Effector memory CD8-positive, alpha-beta T cell (primary cell): ENCODE measurements around the gene CYREN.

ENCODE experiments used
- ATAC-seq: fragments of 150-1000 bp; cut with Tn5 transposase; replicated peaks from 2 replicates; pipeline ENCODE4 v1.10.0; 2021; ENCODE audit warnings: mild to moderate bottlenecking, moderate library complexity
- DNase-seq, 3 experiments: peaks; one replicate each; pipeline ENCODE4 v3.0.0; 2021
- H3K27ac Mint-ChIP-seq, 2 donors: one replicate each; pipeline ENCODE4 v1.8.0; 2022; ENCODE audit warnings: mild to moderate bottlenecking in 2 of 2, mixed read lengths in 2 of 2, moderate library complexity in 2 of 2
- H3K27me3 Mint-ChIP-seq, 2 donors: one replicate each; pipeline ENCODE4 v1.8.0; 2022; ENCODE audit warnings: mixed read lengths in 2 of 2
- H3K36me3 Mint-ChIP-seq: one replicate; pipeline ENCODE4 v1.8.0; 2022; ENCODE audit warnings: mild to moderate bottlenecking, moderate library complexity, mixed read lengths; ENCODE audit not compliant: insufficient read depth
- H3K4me1 Mint-ChIP-seq, 2 donors: one replicate each; pipeline ENCODE4 v1.8.0; 2022; ENCODE audit warnings: low read depth in 2 of 2, mixed read lengths in 2 of 2
- H3K4me3 Mint-ChIP-seq, 2 donors: one replicate each; pipeline ENCODE4 v1.8.0; 2022; ENCODE audit warnings: mild to moderate bottlenecking in 2 of 2, mixed read lengths in 2 of 2, moderate library complexity in 2 of 2
- H3K9me3 Mint-ChIP-seq, 2 donors: one replicate each; pipeline ENCODE4 v1.8.0; 2022; ENCODE audit warnings: mixed read lengths in 2 of 2

CYREN gene

DNA sequence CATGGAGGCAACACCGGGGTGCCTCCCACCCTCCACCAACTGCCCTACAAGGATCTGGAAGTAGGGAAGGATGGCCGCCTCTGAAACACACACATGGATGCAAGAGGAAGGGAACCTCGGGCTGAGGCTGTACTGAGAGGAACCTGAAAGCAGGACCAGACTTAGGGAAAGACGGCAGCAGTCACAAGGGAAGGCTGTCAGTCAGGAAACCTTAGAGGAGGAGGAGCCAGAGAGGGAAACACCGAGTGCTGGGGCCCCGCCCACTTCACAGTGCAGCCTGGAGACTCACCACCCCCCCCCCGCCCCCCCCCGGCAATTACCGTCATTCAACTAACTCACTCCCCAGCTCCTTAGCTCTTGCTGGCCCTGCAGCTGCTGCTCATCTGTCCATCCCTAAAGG lies 2.5 kb downstream of the CYREN start:
- peak overlapping the region; percentile 96 for H3K27ac Mint-ChIP-seq
- no peak for ATAC-seq
- H3K9me3 Mint-ChIP-seq = no peaks in the 10 kb centered on the region
- DNase-seq = no peak
- peaks cover 60% of the 10 kb centered on the region for H3K36me3 Mint-ChIP-seq
- peak overlapping the region; percentile 88 to 94 for H3K4me3 Mint-ChIP-seq
- peaks cover 41 to 45% of the 10 kb centered on the region in 2 donors for H3K4me1 Mint-ChIP-seq
- H3K27me3 Mint-ChIP-seq = no peaks in the 10 kb centered on the region

DNA sequence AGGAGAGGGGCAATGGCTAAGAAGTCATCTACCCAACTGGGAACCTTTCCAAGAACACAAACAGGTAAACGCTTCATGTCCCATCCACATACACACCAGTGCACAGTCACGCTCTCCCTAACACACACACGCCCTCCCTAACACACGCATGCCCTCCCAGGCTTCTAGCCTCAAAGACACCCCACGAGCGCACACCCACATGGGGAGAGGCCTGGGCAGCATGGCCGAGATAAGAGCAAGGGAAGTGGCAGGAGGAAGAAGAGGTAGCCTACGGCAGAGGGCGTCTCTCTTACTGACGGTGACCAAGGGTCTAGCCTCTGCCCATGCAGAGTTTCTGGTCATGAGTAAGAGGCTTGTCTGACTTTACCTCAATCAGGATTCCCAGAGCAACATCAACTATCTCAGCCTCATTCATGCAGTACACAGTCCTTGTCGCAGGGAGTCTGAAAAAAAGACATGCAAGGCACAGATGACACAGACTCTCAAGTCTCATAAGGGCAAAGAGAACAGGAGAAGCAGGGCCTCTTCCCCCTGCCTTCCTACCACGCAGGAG lies 3.1 kb downstream of the CYREN start:
- peaks cover 60% of the 10 kb centered on the region for H3K36me3 Mint-ChIP-seq
- ATAC-seq (no peak), DNase-seq (no peak)
- H3K4me1 Mint-ChIP-seq = peaks cover 44 to 45% of the 10 kb centered on the region in 2 donors
- H3K4me3 Mint-ChIP-seq = peak overlapping the region; percentile 12 to 49
- H3K9me3 Mint-ChIP-seq = no peaks in the 10 kb centered on the region
- H3K27me3 Mint-ChIP-seq = no peaks in the 10 kb centered on the region
- peak overlapping the region; percentile 96 for H3K27ac Mint-ChIP-seq

DNA sequence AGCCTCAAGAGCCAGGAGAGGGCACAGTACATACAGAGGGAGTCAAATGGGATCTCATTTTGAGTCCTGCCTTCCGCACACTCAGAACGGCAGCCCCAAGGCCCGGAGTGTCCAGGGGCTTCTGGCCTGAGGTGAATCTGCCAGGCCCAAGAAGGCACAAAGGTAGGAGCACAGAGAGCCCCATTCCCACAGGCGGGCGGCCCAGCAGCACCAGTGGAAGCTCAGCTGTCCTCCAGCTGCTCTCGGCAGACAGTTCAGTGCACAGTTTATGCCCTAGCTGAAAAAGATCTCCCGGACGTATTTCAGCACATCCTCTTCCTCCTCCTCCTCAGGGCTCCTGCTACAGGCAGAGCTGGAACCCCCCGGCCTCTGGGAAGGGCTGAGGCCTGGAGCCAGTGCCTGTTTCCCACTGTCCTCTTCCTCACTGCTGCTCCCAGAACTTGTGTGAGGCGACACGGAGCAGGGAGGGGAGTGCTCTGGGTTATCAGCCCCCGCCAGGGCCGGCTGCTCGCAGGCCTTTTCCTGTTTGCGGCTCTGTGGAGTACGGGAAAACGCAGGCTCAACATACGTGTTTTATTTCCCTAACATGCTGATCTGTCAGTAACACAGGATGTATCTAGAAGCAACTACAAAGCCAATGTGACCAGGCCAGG lies 4.0 kb downstream of the CYREN start:
- Mint-ChIP-seq H3K4me3 (no peak overlapping the region), H3K9me3 (no peaks in the 10 kb centered on the region), H3K36me3 (peaks cover 67% of the 10 kb centered on the region), H3K27me3 (no peaks in the 10 kb centered on the region), H3K27ac (peak overlapping the region; percentile 71 to 96), H3K4me1 (peaks cover 49 to 50% of the 10 kb centered on the region in 2 donors)
- ATAC-seq (no peak), DNase-seq (no peak)

DNA sequence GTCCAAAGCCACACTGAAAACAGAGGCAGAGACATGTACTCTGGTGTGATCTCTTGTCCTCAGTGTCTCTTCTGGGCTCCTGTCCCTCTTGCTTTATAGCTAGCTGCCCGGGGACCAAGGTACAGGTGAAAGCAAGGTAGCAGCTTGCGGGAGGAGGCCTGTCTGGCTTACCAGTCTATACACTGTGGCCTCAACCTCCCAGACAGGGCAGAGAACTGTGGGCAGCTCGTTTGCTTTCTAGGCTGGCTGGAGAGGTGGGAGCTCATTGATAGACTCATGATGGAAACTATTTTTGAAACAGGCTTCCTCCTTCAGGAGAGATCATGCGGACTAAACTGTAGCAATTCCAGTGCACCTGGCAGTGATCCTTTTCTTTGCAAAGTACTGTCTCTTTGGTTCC lies 4.6 kb downstream of the CYREN start:
- Mint-ChIP-seq H3K36me3 (peaks cover 72% of the 10 kb centered on the region), H3K9me3 (no peaks in the 10 kb centered on the region), H3K27ac (peak overlapping the region; percentile 71 to 96), H3K4me3 (no peak overlapping the region), H3K27me3 (no peaks in the 10 kb centered on the region), H3K4me1 (peaks cover 48 to 55% of the 10 kb centered on the region in 2 donors)
- no peak for ATAC-seq
- DNase-seq = no peak

DNA sequence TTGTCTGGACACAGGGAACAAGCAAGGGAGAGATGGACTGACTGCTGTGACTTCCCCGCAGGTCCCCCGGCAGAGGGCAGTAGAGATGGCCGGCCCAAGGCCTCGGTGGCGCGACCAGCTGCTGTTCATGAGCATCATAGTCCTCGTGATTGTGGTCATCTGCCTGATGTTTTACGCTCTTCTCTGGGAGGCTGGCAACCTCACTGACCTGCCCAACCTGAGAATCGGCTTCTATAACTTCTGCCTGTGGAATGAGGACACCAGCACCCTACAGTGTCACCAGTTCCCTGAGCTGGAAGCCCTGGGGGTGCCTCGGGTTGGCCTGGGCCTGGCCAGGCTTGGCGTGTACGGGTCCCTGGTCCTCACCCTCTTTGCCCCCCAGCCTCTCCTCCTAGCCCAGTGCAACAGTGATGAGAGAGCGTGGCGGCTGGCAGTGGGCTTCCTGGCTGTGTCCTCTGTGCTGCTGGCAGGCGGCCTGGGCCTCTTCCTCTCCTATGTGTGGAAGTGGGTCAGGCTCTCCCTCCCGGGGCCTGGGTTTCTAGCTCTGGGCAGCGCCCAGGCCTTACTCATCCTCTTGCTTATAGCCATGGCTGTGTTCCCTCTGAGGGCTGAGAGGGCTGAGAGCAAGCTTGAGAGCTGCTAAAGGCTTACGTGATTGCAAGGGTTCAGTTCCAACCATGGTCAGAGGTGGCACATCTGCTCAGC lies 6.0 kb downstream of the CYREN start:
- DNase-seq (no peak), ATAC-seq (no peak)
- H3K4me1 Mint-ChIP-seq = peaks cover 54 to 61% of the 10 kb centered on the region in 2 donors
- no peaks in the 10 kb centered on the region for H3K27me3 Mint-ChIP-seq
- no peaks in the 10 kb centered on the region for H3K9me3 Mint-ChIP-seq
- peak overlapping the region; percentile 73 to 96 for H3K27ac Mint-ChIP-seq
- H3K36me3 Mint-ChIP-seq = peaks cover 67% of the 10 kb centered on the region
- H3K4me3 Mint-ChIP-seq = no peak overlapping the region

DNA sequence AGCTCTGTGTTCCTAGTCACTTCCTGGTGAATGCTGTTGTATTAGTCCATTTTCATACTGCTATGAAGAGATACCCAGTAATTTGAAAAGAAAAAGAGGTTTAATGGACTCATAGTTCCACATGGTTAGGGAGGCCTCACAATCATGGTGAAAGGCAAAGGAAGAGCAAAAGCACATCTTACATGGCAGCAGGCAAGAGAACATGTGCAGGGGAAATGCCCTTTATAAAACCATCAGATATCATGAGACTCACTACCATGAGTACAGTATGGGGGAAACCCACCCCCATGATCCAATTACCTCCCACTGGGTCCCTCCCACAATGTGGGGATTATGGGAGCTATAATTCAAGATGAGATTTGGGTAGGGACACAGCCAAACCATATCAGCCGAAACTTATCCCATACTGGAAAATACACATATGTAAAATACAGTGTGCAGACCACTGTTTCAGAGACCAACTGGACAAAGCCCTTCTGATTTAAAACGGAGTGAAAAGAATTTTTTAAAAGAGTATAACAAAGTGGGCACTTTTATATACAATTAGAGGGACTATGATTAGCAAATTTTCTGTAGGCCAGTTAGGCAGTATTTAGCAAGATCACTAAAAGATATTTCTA lies 8.0 kb downstream of the CYREN start:
- H3K4me3 Mint-ChIP-seq = no peak overlapping the region
- H3K27ac Mint-ChIP-seq = peak overlapping the region; percentile 56 to 88
- no peaks in the 10 kb centered on the region for H3K27me3 Mint-ChIP-seq
- DNase-seq = no peak
- peaks cover 51 to 59% of the 10 kb centered on the region in 2 donors for H3K4me1 Mint-ChIP-seq
- peaks cover 54% of the 10 kb centered on the region for H3K36me3 Mint-ChIP-seq
- no peaks in the 10 kb centered on the region for H3K9me3 Mint-ChIP-seq
- ATAC-seq = no peak

DNA sequence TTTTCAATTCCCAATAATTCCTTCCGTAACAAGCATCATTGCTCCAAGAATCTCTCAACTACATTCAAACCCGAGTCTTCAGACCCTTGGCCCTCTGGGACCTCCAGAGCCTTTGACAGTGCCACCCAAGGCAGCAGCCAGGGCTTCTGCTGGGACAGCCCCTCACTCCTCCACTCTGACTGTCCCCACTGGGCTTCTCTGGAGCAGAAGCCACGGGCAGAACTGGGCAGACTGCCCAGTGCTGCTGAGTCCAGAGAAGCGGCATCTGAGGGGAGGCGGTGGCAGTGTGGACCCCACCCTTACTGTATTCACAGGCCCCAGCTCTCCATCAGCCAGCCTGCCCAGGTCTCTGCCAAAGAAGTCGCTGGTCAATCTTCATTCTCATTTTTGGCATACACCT lies 8.8 kb downstream of the CYREN start:
- Mint-ChIP-seq H3K9me3 (peaks cover 0 to 5% of the 10 kb centered on the region in 2 donors), H3K36me3 (peaks cover 51% of the 10 kb centered on the region), H3K27me3 (no peaks in the 10 kb centered on the region), H3K4me1 (peaks cover 54 to 61% of the 10 kb centered on the region in 2 donors), H3K27ac (peak overlapping the region; percentile 56 to 88), H3K4me3 (peak overlapping the region in 1 of 2 donors; percentile 42)
- ATAC-seq (no peak), DNase-seq (no peak)

DNA sequence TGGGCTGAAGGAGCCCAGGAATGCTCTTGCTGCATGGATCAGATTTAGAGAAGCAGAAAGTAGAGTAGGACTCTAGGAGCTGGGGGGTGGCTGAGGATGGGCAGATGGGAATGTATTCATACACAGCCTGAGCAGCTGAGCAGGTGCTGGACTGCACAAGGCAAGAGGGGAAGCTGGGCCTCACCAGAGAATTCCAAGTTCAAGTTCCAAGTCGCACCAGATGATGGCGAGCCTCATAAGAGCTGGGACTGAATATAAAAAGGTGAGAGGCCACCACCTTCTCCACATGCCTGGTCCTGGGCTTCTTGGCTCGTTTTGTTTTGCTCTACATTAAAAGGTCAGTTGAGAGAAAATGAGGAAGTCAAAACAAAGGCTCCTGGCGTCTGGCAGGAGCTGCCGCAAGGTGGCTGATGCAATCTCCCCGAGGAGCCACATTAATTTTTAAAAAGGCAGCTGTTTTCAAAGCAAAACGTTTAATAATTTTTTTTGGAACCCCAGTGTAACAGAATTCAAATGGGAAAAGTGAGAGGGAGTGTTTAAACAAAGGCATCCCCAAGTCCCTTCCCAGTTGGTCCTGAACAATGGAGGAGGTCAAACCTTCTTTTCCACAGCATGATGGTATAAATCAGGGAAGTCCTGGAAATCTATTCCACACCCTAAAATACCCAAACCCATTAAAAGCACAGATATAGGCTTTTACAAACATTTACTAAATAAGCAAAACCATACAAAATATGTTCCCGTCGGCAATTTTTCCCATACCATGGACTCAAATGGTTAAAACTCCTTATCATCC lies 9.5 kb downstream of the CYREN start:
- ATAC-seq = no peak
- peaks cover 57 to 63% of the 10 kb centered on the region in 2 donors for H3K4me1 Mint-ChIP-seq

DNA sequence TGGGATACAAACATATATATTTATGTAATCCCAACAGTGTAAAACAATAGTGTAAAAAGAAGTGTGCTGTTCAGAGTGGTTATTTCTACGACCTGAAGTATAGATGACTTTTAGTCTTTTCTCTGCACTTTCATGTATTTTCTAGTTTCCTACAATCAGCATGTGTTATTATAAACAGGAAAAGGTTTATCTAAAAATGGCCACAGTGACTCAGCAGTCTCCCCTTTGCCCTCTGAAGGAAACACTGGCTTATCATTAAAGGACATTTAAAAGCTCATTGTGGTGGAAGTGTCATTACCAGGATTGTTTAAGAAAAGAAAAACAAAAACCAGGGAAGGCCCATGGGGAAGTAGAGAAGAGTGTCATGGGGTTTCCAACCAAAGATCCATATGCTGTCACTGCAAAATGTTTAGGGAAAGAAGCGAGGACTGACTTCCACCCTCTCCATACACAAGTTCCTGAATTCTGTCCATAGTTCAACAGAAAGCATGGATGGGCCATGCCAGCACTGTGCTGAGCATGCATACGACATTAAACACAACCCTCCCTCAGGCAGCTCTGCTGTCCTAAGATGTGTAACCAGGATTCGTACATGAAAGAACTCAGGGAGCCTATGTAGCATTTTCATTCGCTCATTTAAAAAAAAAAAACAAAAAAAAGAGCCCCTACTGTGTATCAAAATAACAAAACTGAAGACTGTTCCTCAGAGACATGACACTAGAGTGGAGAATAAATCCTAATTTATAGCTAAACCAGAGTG lies 10.2 kb downstream of the CYREN start:
- Mint-ChIP-seq H3K27me3 (no peaks in the 10 kb centered on the region), H3K4me3 (peak overlapping the region; percentile 17 to 64), H3K27ac (peak overlapping the region; percentile 88 to 96), H3K36me3 (peaks cover 43% of the 10 kb centered on the region), H3K4me1 (peaks cover 56 to 65% of the 10 kb centered on the region in 2 donors), H3K9me3 (peaks cover 3 to 14% of the 10 kb centered on the region in 2 donors)
- ATAC-seq = peak; percentile 58
- no peak for DNase-seq

More for the DNA sequence above, 9.5 kb downstream of the CYREN start:
- H3K36me3 Mint-ChIP-seq = peaks cover 50% of the 10 kb centered on the region
- H3K4me3 Mint-ChIP-seq = peak overlapping the region in 1 of 2 donors; percentile 43
- peak overlapping the region; percentile 88 to 96 for H3K27ac Mint-ChIP-seq
- H3K9me3 Mint-ChIP-seq = peaks cover 3 to 11% of the 10 kb centered on the region in 2 donors
- H3K27me3 Mint-ChIP-seq = no peaks in the 10 kb centered on the region
- no peak for DNase-seq

DNA sequence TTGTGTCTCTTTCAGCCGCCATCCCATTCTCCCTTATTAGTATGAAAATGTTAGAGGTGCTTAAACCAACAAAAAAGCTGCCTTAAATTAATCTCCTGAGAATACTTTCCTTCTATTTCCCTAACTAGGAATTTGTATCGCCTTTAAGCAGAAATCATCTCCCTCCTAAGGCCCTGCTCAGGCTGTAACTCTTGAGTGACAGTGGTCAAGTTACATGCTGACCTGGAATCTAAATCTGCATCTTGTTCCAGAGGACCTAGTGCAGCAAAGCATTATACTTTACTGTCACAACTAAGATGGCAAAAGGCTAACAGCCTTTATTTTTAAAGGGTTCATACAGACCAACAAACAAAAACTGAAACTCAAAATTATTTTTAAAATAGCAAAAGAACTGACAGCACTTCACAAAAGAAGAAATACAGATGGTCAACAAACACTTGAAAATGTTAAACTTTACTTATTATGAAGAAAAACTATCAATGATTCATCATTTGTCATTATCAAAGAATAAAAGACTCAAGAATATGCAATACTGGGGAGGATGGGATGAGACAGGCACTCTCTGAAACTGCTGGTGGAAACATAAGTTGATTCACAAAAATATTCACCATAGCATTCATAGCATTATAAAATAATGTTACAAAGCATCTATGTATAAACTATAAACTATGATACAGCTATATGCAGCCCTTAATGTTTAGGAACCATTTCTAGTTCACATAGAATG lies 11.0 kb downstream of the CYREN start:
- Mint-ChIP-seq H3K36me3 (peaks cover 40% of the 10 kb centered on the region), H3K4me1 (peaks cover 55 to 67% of the 10 kb centered on the region in 2 donors), H3K4me3 (peak overlapping the region; percentile 27 to 64), H3K27ac (peak overlapping the region; percentile 88 to 96), H3K9me3 (peaks cover 3 to 20% of the 10 kb centered on the region in 2 donors), H3K27me3 (no peaks in the 10 kb centered on the region)
- ATAC-seq (peak; percentile 3), DNase-seq (no peak)

DNA sequence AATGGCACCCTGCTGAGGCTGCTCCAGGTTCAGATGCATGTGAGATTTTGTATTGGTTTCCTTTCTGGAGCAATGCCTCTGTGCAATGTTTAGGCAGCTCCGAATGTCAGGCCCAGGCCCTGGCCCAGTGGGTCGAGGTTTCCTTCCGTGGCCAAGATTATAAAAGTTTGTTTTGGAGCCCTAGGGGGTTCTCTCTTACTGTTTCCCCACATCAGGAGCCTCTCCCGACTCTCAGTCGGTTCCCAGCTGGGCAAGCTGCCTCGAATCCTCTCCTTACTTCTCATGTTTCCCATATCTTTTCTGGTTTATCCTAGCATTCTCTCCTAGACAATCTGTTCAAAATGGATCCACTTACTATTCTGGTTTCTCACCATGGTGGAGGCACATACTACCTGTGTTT lies 11.6 kb downstream of the CYREN start:
- H3K4me3 Mint-ChIP-seq = no peak overlapping the region
- H3K36me3 Mint-ChIP-seq = peaks cover 35% of the 10 kb centered on the region

DNA sequence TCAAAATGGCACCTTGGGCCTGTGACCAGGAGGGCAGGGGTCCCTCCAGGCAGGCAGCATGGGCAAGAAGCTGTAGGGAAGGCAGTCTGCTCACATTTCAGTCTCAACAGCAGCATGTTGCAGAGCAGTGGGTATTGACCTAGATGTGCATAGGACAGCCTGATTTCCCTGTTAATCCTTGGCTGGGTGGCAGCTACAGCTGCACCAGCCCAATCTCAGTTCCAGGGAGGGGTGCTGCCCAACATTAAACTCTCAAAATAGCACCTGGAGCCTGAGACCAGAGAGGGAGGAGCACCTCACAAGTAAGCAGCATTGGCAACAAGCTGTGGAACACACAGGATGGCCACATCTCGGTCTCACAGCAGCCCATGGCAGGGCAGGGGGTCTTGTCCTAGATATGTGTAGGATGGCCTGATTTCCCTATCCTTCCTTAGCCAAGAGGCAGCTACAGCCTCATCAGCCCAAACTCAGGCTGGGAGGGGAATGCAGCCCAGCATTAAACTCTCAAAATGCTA lies 12.3 kb downstream of the CYREN start:
- Mint-ChIP-seq H3K9me3 (peaks cover 6 to 20% of the 10 kb centered on the region in 2 donors), H3K27ac (peak overlapping the region; percentile 88 to 96)

More for the DNA sequence above, 11.6 kb downstream of the CYREN start:
- H3K9me3 Mint-ChIP-seq = peaks cover 5 to 20% of the 10 kb centered on the region in 2 donors
- ATAC-seq (no peak), DNase-seq (no peak)
- peak overlapping the region; percentile 88 to 96 for H3K27ac Mint-ChIP-seq
- peaks cover 56 to 71% of the 10 kb centered on the region in 2 donors for H3K4me1 Mint-ChIP-seq
- no peaks in the 10 kb centered on the region for H3K27me3 Mint-ChIP-seq

More for the DNA sequence above, 12.3 kb downstream of the CYREN start:
- Mint-ChIP-seq H3K36me3 (peaks cover 34% of the 10 kb centered on the region), H3K4me1 (peaks cover 57 to 71% of the 10 kb centered on the region in 2 donors), H3K4me3 (peak overlapping the region in 1 of 2 donors; percentile 18), H3K27me3 (no peaks in the 10 kb centered on the region)
- ATAC-seq (no peak), DNase-seq (no peak)
